GM21717 (cell line): ENCODE data around the gene APPL2.

Experiments used
- ATAC-seq: cut with Tn5 transposase; IDR thresholded peaks from one replicate; pipeline ENCODE4 v1.9.1; 2021; ENCODE audit warnings: mild to moderate bottlenecking, moderate library complexity; ENCODE audit not compliant: unreplicated experiment

Gene APPL2

GRCh38 chr12:105223884-105224283 lies 12.1 kb downstream of the APPL2 start:
- no peak for ATAC-seq

- no peak for ATAC-seq
Measured at GRCh38 chr12:105223352-105223845, 12.6 kb downstream of the APPL2 start.

DNA sequence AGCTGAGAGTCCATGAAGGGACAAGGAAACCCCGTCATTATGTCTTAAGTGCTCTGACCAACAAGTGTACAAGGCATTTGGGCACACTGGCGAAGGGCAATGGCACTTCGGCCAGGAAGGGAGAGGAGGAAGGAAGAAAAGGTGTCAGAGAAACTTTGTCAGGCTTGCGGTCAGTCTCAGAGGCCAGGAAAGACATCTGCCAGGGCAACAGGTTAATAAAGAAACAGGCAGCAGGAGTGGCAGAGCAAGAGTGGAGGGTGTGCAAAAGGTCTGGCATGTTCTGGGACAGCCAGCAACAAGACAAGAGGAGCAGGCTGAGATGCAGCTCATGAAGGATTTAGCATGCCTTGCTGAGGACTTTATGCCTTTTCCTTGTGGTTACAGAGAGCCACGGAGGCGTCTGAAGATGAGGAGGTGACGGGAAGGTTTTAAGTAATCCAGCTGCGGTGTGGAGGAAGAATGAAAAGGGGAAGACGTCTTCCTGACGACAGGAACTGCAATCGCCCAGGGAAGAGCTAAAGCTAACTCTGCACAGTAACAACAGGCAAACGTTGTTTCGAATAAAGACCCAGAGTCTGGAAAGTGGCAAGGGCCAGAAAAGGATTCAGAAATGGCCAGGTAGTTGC lies 13.1 kb downstream of the APPL2 start:
- ATAC-seq, result no peak

DNA sequence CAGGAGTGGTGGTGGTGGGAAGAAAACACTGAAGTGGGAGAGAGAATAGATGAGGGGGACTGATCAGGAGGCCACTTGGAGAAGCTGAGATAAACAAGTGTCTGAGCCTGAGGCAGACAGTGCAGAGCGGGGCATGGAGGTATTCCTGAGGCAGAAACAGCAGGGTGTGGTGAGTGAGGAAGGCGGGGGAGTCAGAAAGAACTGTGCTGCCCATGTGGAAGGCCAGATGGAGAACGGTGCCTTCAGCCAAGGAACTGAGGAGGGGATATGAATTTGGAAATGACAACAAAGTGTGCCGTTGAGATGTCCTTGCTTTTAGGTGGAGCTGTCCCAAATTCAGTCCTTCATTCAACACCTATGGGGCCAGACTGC lies 13.7 kb downstream of the APPL2 start:
- ATAC-seq, result no peak

DNA sequence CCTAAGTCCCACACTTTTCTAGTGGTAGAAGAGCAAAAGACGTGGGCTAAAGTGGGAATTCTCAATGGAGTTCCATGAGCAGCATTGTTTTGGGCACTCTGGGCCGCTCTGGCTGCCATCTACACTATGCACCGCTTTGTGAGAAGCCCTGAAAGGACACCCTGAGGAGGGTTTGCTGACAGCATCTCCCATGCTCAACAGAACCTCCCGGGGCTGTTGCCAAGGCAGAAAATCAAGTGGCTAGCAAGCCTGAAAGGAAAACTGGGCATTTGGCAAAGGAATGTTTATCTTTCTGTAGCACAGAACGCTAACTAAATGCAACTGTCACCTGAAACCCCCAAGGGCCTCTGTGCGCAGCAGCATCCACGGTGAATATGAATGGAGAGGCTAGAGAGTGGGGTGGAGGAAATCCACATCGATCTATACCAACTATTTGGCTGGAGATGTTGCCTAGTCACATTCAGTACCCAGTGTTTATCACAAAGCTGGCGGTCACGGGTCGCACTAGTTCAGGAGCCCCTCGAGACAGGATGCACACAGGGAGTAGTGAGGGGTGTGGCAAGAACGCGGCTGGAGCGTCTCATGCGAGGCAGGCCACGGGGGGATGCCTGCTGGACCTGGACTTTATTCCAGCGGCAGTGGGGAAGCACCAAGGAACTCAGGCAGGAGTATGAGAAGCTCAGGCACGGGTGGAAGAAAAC lies 14.2 kb downstream of the APPL2 start:
- no peak for ATAC-seq

GRCh38 chr12:105220929-105221290 lies 15.1 kb downstream of the APPL2 start:
- ATAC-seq, result no peak

DNA sequence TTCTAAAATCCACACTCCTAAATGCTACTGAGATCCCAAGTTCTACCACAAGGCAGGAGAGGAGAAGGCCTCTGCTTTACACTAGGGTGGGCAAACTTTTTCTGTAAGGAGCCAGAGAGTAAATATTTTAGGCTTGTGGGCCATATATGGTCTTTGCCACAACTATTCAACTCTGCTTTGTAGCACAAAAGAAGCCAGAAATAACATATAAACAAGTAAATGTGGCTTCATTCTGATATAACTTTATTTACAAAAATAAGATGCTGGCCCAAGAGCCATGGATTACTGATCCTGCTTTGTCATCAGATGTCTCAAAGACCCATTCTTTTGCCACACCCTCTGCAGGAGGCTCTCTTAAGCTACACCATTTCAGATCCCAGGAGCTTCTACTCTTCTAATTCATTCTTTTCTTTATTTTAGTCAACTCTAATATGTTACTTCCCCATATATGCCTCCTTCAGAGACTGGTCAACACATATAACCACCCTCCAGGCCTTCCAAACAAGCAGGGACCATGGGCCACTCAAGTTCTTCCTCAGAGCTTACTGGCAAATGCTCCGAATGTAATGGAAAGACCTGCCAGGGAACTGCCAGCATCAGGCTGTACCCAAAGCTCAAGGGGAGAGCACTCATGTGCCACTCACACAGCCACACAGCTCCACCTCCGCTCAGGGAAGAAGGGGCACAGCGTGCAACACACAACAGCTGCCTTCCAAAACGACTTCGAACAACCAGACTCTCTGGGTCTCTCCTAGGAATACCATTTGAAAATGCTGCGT lies 15.6 kb downstream of the APPL2 start:
- ATAC-seq, result no peak

GRCh38 chr12:105219261-105220028 lies 16.5 kb downstream of the APPL2 start:
- no peak for ATAC-seq

- no peak for ATAC-seq
Measured at GRCh38 chr12:105218434-105218833, 17.5 kb downstream of the APPL2 start.

GRCh38 chr12:105214670-105215375 lies 21.2 kb downstream of the APPL2 start:
- no peak for ATAC-seq

DNA sequence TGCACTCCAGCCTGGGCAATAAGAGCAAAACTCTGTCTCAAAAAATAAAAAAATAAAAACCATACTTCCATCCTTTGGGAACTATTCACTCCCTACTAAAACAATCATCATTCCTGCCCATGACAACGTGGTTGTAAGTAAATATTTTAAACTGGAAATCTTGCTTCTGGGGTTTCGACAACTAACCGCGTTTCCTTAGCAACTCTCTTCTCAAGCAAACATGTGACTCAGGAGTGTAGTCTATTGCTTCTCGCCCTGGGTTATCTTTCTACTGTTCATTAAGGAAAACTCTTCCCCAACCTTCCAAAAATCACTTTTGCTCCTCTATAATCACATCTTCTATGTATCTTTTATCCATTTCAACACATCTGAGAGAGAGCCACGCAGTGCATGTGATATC lies 21.8 kb downstream of the APPL2 start:
- no peak for ATAC-seq

GRCh38 chr12:105212438-105212837 lies 23.5 kb downstream of the APPL2 start:
- no peak for ATAC-seq

DNA sequence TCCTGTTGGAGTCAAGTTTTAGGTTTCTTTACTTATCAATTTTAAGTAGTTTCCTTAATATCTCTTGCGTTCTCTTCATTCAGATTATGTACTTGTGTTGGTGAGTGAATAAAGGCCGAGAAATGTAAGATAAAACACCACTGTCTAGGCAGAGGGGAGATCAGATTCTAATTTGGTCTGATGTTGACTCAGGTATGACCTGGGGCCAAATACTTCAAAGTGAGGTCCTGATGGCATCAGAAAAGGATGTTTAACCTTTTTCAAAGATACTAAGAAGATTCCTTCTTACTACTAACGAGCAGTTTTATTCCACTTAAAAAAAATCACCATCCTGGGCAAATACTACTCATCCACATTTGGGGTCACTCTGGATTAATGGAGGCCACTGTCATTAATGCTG lies 26.9 kb downstream of the APPL2 start:
- no peak for ATAC-seq

DNA sequence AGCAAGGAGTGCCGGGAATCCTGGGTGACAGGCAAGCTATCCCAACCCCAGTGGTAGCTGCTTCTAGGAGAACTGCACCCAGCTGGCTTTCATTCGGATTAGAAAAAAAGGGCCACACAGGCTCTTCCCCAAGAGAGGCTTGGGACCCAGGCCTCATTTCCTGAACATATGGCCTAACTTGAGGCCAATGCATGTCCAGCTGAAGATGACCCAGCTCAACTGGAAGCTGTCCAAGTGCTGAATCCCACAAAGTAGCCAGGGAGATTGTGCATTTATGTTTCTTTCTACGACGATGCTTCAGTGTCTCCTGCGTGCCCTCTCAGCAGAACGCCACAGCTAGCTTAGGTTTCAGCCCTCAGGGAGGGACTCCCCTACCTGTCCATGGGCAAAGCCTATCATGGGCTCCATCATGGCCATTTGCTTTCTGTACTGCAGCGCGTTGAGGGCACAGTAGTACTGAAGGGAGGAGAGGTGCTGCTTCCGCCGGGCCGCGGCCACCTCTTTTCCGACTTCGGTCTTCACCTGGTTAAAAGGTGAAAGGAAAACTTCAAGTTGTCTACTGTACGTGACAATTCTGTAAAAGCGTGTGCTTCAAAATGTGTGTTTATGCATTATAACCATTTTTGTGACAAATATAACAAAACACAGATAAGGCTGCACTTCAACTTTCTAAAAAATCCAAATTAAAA lies 29.1 kb downstream of the APPL2 start:
- ATAC-seq, result no peak

- ATAC-seq, result no peak
Measured at GRCh38 chr12:105205322-105206048, 30.5 kb downstream of the APPL2 start.

DNA sequence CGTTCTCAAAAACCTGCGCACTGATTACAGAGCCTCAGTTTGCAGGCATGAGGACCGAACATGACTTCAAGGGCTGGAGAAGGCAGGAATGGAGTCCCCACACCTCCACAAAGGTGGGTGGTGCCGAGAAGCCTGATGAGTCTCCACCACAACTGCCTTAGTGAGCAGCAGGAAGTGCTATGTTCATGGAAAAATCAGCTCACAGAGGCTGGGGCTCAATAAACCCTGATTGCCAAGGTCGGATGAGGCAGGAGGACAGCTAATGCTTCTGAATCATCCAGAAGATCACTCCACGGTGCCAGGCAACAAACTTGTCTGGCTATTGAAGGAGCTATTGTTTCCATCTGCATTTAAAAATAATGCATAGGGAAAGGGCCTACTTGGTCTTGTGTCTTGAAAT lies 31.1 kb downstream of the APPL2 start:
- ATAC-seq, result no peak

DNA sequence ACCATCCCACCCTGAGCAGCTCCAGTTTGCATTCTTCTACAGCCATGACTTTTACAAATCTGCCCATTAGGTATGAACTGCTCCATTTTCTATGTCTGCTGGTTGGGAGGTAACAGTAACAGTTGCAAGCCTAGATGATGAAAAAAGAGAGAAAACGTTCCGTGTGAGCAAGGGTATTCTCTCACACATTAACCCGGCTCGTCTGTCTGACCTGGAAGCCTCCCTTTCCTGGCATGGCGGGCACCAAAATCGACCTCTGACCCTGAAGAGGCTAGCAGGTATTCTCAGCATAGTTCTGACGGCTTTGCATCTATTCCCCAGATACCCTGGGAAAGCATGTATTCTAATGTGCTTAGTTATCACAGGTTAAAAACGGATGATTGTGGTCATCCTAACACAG lies 31.8 kb downstream of the APPL2 start:
- no peak for ATAC-seq

DNA sequence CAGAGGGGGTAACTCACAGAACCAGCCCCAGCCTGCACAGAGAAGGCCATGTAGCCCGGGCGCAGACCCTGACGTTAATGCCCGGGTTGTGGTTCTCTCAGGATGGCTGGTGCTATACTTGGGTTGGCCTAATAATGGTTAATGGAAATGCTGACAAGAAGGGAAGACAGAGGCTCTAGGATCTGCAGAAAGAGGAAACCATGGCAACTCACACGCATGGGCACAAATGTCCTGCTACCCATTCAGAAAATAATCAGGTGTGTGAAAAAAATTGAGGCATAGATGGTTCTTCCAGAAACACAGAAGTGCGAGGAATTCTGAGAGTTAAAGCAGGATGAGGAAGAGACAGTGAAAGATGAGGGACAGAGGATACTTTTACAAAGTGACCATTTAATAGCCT lies 33.8 kb downstream of the APPL2 start:
- no peak for ATAC-seq

GRCh38 chr12:105201299-105201698 lies 34.7 kb downstream of the APPL2 start:
- ATAC-seq, result no peak
